ENCODE results near the gene BCL2L1.

DNA sequence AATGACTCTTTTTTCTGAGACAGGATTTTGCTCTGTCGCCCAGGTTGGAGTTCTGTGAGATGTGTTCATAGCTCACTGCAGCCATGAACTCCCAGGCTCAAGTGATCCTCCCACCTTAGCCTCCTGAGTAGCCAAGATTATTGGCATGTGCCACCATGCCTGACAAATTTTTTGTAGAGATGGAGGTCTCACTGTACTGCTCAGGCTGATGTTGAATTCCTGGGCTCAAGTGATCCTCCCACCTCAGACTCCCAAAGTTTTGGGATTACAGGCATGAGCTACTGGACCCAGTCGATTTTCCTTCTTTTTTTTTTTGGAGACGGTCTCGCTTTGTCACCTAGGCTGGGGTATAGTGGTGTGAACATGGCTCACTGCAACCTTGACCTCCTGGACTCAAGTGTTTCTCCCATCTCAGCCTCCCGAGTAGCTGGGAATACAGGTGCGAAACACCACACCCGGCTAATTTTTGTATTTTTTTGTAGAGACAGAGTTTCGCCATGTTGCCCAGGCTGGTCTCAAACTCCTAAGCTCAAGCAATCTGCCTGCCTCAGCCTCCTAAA, 24.3 kb downstream of the BCL2L1 start:
- TF ChIP-seq POLR2AphosphoS5 (IDR thresholded peaks at IDR 0.05; ENCODE audit: low read depth, low read length) (no peak), POLR2A (IDR thresholded peaks at IDR 0.05; ENCODE audit: low read depth, low read length) (no peak)

All from GM12892 (cell line).